ENCODE data around the gene SALL4. TPM values are rescaled to one million over a fixed set of nuclear protein-coding genes. Genes with fewer than 3 reads are reported as not detected.

Gene SALL4
- total and polyA plus RNA-seq, 2 of the 8 experiments (the other 6 are each of a cell fraction or from before 2014, with no cell fraction given) = 108 to 235 TPM

GRCh38 chr20:51790256-51790655 is 12.1 kb downstream of the SALL4 start:
- Histone ChIP-seq H3K27me3 (replicated peaks in 1 of 4; ENCODE audit: control insufficient read depth in 3 of 4, extremely low read depth in 1 of 4, insufficient read depth in 3 of 4, low read length in 3 of 4) (no peaks in the 10 kb centered on the region), H4K20me1 (replicated peaks in 1 of 2; ENCODE audit: control insufficient read depth in 1 of 2, insufficient read depth in 2 of 2, low read length in 2 of 2) (peaks cover 47 to 51% of the 10 kb centered on the region in 2 experiments), H2BK5ac (ENCODE audit: low read depth, low read length) (no peak overlapping the region), H3K79me1 (ENCODE audit: low read depth, low read length) (peaks cover 19% of the 10 kb centered on the region), H3K9me3 (ENCODE audit: insufficient read depth in 2 of 2, low read depth in 1 of 2, low read length in 1 of 2) (no peaks in the 10 kb centered on the region), H3K23ac (ENCODE audit: insufficient read length) (no peak overlapping the region), H2AFZ (ENCODE audit: low read length) (no peak overlapping the region), H4K8ac (ENCODE audit: extremely low read depth, insufficient read depth, low read length) (peak overlapping the region; percentile 68; the same call in 1 of the 2 replicates), H3K9ac (replicated peaks in 1 of 4; ENCODE audit: extremely low read depth in 1 of 4, low read depth in 3 of 4, low read length in 3 of 4) (no peak overlapping the region), H3K56ac (replicated peaks; ENCODE audit: insufficient read length, low read depth, low read length) (no peak overlapping the region), H3K4me1 (replicated peaks in 1 of 4; ENCODE audit: control insufficient read depth in 3 of 4, insufficient read depth in 4 of 4, low read length in 3 of 4) (peaks cover 2 to 13% (median 10%) of the 10 kb centered on the region in 4 experiments), H3K36me3 (ENCODE audit: control insufficient read depth in 2 of 4, insufficient read depth in 4 of 4, low read length in 3 of 4) (peaks cover 39 to 98% (median 67%) of the 10 kb centered on the region in 4 experiments), H4K5ac (ENCODE audit: insufficient read length, low read depth, low read length) (no peak overlapping the region), H3K27ac (ENCODE audit: low read depth, low read length) (no peak overlapping the region), H2BK120ac (replicated peaks; ENCODE audit: low read depth, low read length) (no peak overlapping the region), H3K4me3 (ENCODE audit: extremely low read depth in 1 of 4, insufficient read depth in 2 of 4, low read depth in 3 of 4, low read length in 4 of 4) (no peak overlapping the region), H3K79me2 (ENCODE audit: control insufficient read depth in 1 of 2, insufficient read depth in 2 of 2, low read length in 2 of 2) (peaks cover 45 to 90% of the 10 kb centered on the region in 2 experiments), H2BK12ac (ENCODE audit: low read depth, low read length) (no peak overlapping the region), H2BK20ac (ENCODE audit: low read length) (no peak overlapping the region), H3K4me2 (ENCODE audit: insufficient read depth in 1 of 2, low read depth in 2 of 2, low read length in 2 of 2) (no peak overlapping the region), H3K23me2 (ENCODE audit: low read depth, low read length) (no peaks in the 10 kb centered on the region), H2BK15ac (ENCODE audit: low read length) (no peak overlapping the region), H3K18ac (ENCODE audit: extremely low read depth, low read length) (no peak overlapping the region), H4K91ac (replicated peaks; ENCODE audit: insufficient read length, low read length) (no peak overlapping the region), H3K14ac (ENCODE audit: insufficient read length) (no peak overlapping the region), H2AK5ac (ENCODE audit: low read depth, low read length) (no peak overlapping the region), H3K4ac (replicated peaks; ENCODE audit: insufficient read length, low read depth, low read length) (no peak overlapping the region)
- TF ChIP-seq CHD1 (IDR thresholded peaks at IDR 0.05; ENCODE audit: low read depth, low read length) (no peak), YY1 (IDR thresholded peaks at IDR 0.05; ENCODE audit: low read depth, low read length) (no peak), POLR2A (IDR thresholded peaks at IDR 0.05; ENCODE audit: control extremely low read depth in 1 of 2, low read depth in 2 of 2, low read length in 2 of 2) (no peak; a peak in 1 of 3 replicates), SP4 (IDR thresholded peaks at IDR 0.05; ENCODE audit: low read length) (no peak), BRCA1 (IDR thresholded peaks at IDR 0.05; ENCODE audit: low read depth, low read length) (no peak), CREB1 (IDR thresholded peaks at IDR 0.05) (no peak), TCF12 (IDR thresholded peaks at IDR 0.05; ENCODE audit: low read depth, low read length) (no peak), BACH1 (IDR thresholded peaks at IDR 0.05; ENCODE audit: low read length) (no peak), SUZ12 (IDR thresholded peaks at IDR 0.05; ENCODE audit: low read length) (no peak), POLR2AphosphoS5 (IDR thresholded peaks at IDR 0.05; ENCODE audit: low read depth, low read length) (no peak), KDM1A (IDR thresholded peaks at IDR 0.05; ENCODE audit: borderline replicate concordance, low read length) (no peak), RNF2 (IDR thresholded peaks at IDR 0.05; ENCODE audit: borderline replicate concordance, low read depth, low read length, missing control alignments, poor library complexity, severe bottlenecking) (no peak), HDAC2 (IDR thresholded peaks at IDR 0.05; ENCODE audit: borderline replicate concordance in 1 of 2, low read depth in 2 of 2, low read length in 2 of 2) (no peak), GTF2F1 (IDR thresholded peaks at IDR 0.05; ENCODE audit: borderline replicate concordance, low read depth, low read length) (no peak), SP2 (IDR thresholded peaks at IDR 0.05; ENCODE audit: low read length) (no peak)
- CTCF ChIA-PET (ENCODE audit: partially characterized antibody) = interaction anchor here (0.9 to 1.8 kb wide), 3 partner anchors 10 to 12 kb away, joined by 3 to 5 read pairs (median 3); partner anchors contain the start of gene SALL4
- no peak for DNase-seq (ENCODE audit: low read depth in 1 of 2, low spot score in 2 of 2)
- WGBS, 2 experiments (ENCODE audit: extremely low coverage in 1 of 2, insufficient coverage in 1 of 2, insufficient read length in 1 of 2, insufficient replicate concordance in 2 of 2, low coverage in 1 of 2, low lambda C conversion rate in 2 of 2, missing lambda C conversion rate in 1 of 2) = 91% methylated on average over 17 of the region's 17 CpGs; no CpG with 5 or more reads in 1 of the 2 experiments
- no peak for FAIRE-seq
- POLR2A ChIA-PET (ENCODE audit: partially characterized antibody) = interaction anchor here (0.8 to 5.7 kb wide), 4 partner anchors 10 to 97 kb away, joined by 3 to 29 read pairs (median 13); partner anchors contain the start of gene SALL4
